GM12892 (cell line): ENCODE results near the gene PRIM1. TPM values are rescaled to one million over a fixed set of nuclear protein-coding genes. Genes with fewer than 3 reads are reported as not detected.
"Not testable (repeated sequence)": the region's sequence is repeated elsewhere in the genome, so short reads cannot be mapped to it uniquely, and the experiment has no call there.

Experiments
- DNase-seq: peaks from one replicate; pipeline ENCODE4 v3.0.0; 2011; ENCODE audit not compliant: insufficient read length
- FAIRE-seq: peaks from 2 replicates; lab custom pipeline; 2011; peaks lifted over from hg19 to GRCh38; lab: Jason Lieb, UNC
- POLR2A ChIP-seq: IDR thresholded peaks from 2 replicates; pipeline ENCODE4 v1.6.1; 2011; ENCODE audit warnings: low read depth, low read length, control low read depth
- POLR2AphosphoS5 ChIP-seq: IDR thresholded peaks from 2 replicates; pipeline ENCODE4 v1.6.1; 2011; ENCODE audit warnings: low read depth, low read length, control low read depth
- TAF1 ChIP-seq: IDR thresholded peaks from 2 replicates; pipeline ENCODE4 v1.6.1; 2011; ENCODE audit warnings: low read depth, mild to moderate bottlenecking, control low read depth, low read length, borderline replicate concordance
- polyA plus RNA-seq: library from polyadenylated mRNA; unstranded; fragments of >200 nt; gene quantifications from one replicate; pipeline ENCODE4 v1.2.1, GENCODE V29; 2012; ENCODE audit warnings: missing spikeins, inconsistent platforms; ENCODE audit not compliant: missing spikeins

The PRIM1 gene
- polyA plus RNA-seq = 48.3 TPM

DNA sequence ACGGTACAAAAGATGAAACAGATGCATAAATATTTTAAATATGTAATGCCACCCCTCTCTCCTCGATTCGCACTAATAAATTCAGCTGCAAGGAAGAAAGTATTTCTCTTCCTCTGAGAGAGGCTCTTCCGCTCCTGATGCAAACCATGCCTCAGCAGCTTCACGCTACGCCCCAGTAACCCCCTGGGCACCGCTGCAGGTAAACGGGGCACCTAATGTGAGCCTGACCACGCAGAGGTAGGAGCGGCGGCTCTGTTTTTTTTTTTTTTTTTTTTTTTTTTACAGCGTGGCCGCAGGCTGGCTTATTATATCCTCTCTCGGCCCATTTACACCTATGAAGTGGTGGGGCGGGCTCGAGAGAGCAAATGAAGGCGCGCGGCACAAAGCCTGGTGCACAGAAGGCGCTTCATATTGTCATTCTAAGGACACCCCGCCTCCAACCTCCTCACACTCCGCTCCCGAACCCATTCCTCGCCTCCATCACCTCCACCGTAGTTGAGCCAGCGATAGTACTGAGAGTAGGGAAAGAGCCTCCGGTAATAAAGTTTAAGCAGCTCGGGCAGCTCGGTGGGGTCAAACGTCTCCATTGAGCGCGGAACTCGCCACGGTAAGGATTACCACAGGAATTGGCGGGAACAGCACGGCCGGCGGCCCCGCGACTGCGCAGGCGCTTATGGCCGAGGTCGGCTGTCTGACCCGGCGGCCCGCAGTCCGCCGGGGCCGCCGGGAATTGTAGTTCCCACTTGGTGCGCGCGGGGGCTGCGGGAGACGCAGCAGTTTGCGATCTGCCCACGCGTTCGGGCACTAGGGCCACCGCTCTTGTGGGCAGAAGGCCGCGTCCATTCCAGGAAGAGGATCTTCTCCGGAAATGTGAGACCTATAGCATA lies at the start of gene PRIM1:
PRIM1 (minus strand) TSS at position 612 of the 887 bp plus-strand sequence; CDS start at position 587, 25 bp downstream.
- DNase-seq = peak; percentile 92
- no peak for TF ChIP-seq TAF1
- TF ChIP-seq POLR2AphosphoS5 = peak; percentile 65
- TF ChIP-seq POLR2A = peak; percentile 78
- FAIRE-seq = peak; percentile 93

DNA sequence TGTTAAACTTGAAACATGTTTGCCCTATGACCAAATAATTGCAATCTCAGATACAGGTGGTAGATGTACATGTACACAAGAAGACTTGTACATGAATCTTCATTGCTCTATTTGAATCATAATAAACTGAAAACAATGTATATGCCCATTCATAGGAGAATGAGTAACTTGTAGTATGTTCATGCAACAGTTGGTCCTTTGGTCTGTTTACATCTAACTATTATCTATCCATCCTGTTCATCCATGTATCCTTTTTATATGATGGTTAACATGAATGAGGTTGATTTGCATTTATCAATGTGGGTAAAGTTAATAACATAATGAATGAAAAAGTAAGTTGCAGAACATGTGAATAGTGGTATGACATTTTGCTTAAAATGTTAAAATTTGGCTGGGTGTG lies 48.1 kb upstream of the PRIM1 start:
- no peak for FAIRE-seq
- TF ChIP-seq POLR2AphosphoS5 = no peak
- TF ChIP-seq POLR2A = no peak
- TF ChIP-seq TAF1 = no peak
- no peak for DNase-seq

DNA sequence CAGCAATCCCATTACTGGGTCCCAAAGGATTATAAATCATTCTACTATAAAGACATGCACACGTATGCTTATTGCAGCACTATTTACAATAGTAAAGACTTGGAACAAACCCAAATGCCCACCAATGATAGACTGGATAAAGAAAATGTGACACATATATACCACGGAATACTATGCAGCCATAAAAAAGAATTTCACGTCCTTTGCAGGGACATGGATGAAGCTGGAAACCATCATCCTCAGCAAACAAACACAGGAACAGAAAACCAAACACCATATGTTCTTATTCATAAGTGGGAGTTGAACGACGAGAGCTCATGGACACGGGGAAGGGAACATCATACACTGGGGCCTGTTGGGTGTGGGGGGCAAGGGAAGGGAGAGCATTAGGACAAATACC lies 47.2 kb upstream of the PRIM1 start:
- FAIRE-seq, DNase-seq: not testable (repeated sequence)

- not testable (repeated sequence) for FAIRE-seq, DNase-seq
Observed at GRCh38 chr12:56795791-56796190, 43.7 kb upstream of the PRIM1 start.

- not testable (repeated sequence) for DNase-seq, FAIRE-seq
Observed at GRCh38 chr12:56795046-56795562, 43.0 kb upstream of the PRIM1 start.

- FAIRE-seq, DNase-seq: not testable (repeated sequence)
Observed at GRCh38 chr12:56793124-56793523, 41.0 kb upstream of the PRIM1 start.

GRCh38 chr12:56792678-56793077 lies 40.6 kb upstream of the PRIM1 start:
- FAIRE-seq (no peak), DNase-seq (no peak)
- TF ChIP-seq POLR2AphosphoS5 = no peak
- no peak for TF ChIP-seq POLR2A
- TF ChIP-seq TAF1 = no peak

DNA sequence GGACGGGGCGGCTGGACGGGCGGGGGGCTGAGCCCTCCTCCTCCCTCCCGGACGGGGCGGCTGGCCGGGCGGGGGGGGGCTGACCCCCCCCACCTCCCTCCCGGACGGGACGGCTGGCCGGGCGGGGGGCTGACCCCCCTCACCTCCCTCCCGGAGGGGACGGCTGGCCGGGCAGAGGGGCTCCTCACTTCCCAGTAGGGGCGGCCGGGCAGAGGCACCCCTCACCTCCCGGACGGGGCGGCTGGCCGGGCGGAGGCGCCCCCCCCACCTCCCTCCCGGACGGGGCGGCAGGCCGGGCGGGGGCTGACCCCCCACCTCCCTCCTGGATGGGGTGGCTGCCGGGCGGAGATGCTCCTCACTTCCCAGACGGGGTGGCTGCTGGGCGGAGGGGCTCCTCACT lies 37.3 kb upstream of the PRIM1 start:
- DNase-seq, FAIRE-seq: not testable (repeated sequence)

- no peak for DNase-seq
- no peak for FAIRE-seq
- TF ChIP-seq TAF1 = no peak
- TF ChIP-seq POLR2A = no peak
- no peak for TF ChIP-seq POLR2AphosphoS5
Observed at GRCh38 chr12:56787498-56787897, 35.4 kb upstream of the PRIM1 start.

DNA sequence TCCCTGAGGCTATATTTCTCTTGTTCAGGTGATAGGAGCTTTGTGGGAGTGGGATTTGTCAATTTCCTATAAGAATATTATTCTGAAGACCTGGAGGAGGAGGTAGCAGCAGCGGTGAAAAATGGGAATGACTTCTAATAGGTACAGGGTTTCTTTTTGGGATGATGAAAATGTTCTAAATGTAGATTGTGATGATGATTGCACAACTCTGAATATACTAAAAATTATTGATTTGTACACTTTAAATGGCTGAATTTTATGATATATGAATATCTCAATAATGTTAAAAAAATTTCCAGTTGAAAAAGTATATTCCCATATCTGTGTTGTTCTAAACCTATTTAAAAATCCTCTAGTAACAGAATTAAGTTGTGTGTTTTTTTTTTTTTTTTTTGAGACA lies 33.8 kb upstream of the PRIM1 start:
- FAIRE-seq (no peak), DNase-seq (no peak)
- TF ChIP-seq POLR2A = no peak
- no peak for TF ChIP-seq POLR2AphosphoS5
- no peak for TF ChIP-seq TAF1

DNA sequence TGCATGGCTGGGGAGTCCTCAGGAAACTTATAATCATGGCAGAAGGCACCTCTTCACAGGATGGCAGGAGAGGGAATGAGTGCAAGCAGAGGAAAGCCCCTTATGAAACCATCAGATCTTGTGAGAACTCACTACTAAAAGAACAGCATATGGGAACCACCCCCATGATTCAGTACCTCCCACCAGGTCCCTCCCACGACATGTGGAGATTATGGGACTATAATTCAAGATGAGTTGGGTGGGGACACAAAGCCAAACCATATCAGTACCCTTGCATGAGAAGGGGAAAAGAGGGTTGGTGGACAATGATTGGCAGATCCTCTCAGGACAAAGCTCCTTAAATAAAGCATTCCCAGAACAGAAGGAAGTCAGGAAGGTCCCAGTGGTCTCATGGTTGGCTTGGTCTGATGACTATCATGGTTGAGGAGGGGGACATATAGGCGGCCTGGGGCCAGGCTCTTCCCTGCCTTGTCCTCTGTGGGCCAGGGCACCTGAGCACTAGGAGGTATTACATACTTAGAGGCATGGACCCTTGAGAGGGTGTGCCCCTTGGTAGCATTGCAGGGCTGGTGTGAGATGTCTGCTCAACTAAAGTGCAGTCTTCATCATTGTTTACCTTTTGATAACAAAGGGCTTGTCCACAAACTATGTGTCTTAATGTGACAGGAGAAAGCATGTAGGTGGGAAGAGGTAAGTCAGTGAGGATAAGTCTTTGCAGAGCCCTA lies 33.2 kb upstream of the PRIM1 start:
- TF ChIP-seq TAF1 = no peak
- no peak for TF ChIP-seq POLR2A
- TF ChIP-seq POLR2AphosphoS5 = no peak
- FAIRE-seq (no peak), DNase-seq (no peak)

GRCh38 chr12:56781726-56782125 lies 29.6 kb upstream of the PRIM1 start:
- FAIRE-seq (no peak), DNase-seq (no peak)
- no peak for TF ChIP-seq POLR2AphosphoS5
- TF ChIP-seq TAF1 = no peak
- TF ChIP-seq POLR2A = no peak
